ENCODE results near the gene SUPT7L. TPM values are rescaled to one million over a fixed set of nuclear protein-coding genes. Genes with fewer than 3 reads are reported as not detected.
A peak's percentile ranks its signal among the peaks of the same experiment; 100 is the strongest.

The SUPT7L gene
- total and polyA plus RNA-seq, 2 of the 13 experiments (the other 11 are each of a cell fraction or from before 2014, with no cell fraction given) = 32.9 to 77.5 TPM

GRCh38 chr2:27628767-27629709 is 34.4 kb downstream of the SUPT7L start, which contains the start of the genes CCDC121 and GPN1 (continued):
- TF ChIP-seq NFAT5 (CRISPR knock-in tag; IDR thresholded peaks at IDR 0.05) (no peak), KAT7 (CRISPR knock-in tag; IDR thresholded peaks at IDR 0.05; ENCODE audit: borderline replicate concordance) (peak; percentile 87; the same call in 1 of the 2 replicates), ZC3H13 (CRISPR knock-in tag; IDR thresholded peaks at IDR 0.05) (no peak; the same call in none of the 2 replicates), IKZF5 (CRISPR knock-in tag; IDR thresholded peaks at IDR 0.05) (peak; percentile 92), TOPORS (CRISPR knock-in tag; IDR thresholded peaks at IDR 0.05) (peak; percentile 67; the same call in 1 of the 2 replicates), MIER3 (CRISPR knock-in tag; IDR thresholded peaks at IDR 0.05; ENCODE audit: borderline replicate concordance) (peak; percentile 87; the same call in 1 of the 2 replicates), MED1 (CRISPR knock-in tag; IDR thresholded peaks at IDR 0.05) (peak; percentile 69), THAP8 (CRISPR knock-in tag; IDR thresholded peaks at IDR 0.05; ENCODE audit: borderline replicate concordance) (0 out of 2 replicates have a peak, but pooled peaks have one; percentile 61), MEIS2 (CRISPR knock-in tag; IDR thresholded peaks at IDR 0.05) (peak; percentile 1; the same call in 1 of the 2 replicates), IKZF1 (IDR thresholded peaks at IDR 0.05) (no peak), ZNF589 (CRISPR knock-in tag; conservative IDR thresholded peaks at IDR 0.05) (peak; percentile 82; the same call in 1 of the 2 replicates), ZFYVE20 (CRISPR knock-in tag; IDR thresholded peaks at IDR 0.05; ENCODE audit: borderline replicate concordance, low read depth) (peak; percentile 7; the same call in 1 of the 2 replicates), ZNF235 (CRISPR knock-in tag; IDR thresholded peaks at IDR 0.05; ENCODE audit: borderline replicate concordance) (no peak), HDAC6 (IDR thresholded peaks at IDR 0.05; ENCODE audit: low read depth, low read length) (no peak), ATF2 (CRISPR knock-in tag; IDR thresholded peaks at IDR 0.05) (peak; percentile 70), STAG1 (CRISPR knock-in tag; IDR thresholded peaks at IDR 0.05) (peak; percentile 45), SYNCRIP (IDR thresholded peaks at IDR 0.05; ENCODE audit: insufficient read depth, low read depth, low read length) (no peak), BHLHE40 (IDR thresholded peaks at IDR 0.05; ENCODE audit: low read length) (no peak), ZNF432 (CRISPR knock-in tag; IDR thresholded peaks at IDR 0.05; ENCODE audit: borderline replicate concordance) (no peak), NAIF1 (CRISPR knock-in tag; IDR thresholded peaks at IDR 0.05; ENCODE audit: borderline replicate concordance) (peak; percentile 92; the same call in 1 of the 2 replicates), SKI (IDR thresholded peaks at IDR 0.05; ENCODE audit: partially characterized antibody) (peak; percentile 33)
